OCI-LY7 (cell line): ENCODE results near the gene APOA1.

Experiments
- EZH2phosphoT487 ChIP-seq: fragments of 200-600 bp; sonication (generic); IDR thresholded peaks from 2 replicates; pipeline ENCODE4 v1.6.1; 2018; ENCODE audit warnings: low read depth, borderline replicate concordance, mild to moderate bottlenecking, mixed run types, antibody characterized with exemption, low read length, moderate library complexity, mixed read lengths
- TF ChIP-seq, protein P1 (sequence below): fragments of 200-600 bp; sonication (generic); conservative IDR thresholded peaks from 2 replicates; pipeline ENCODE4 v1.5.1; 2014; ENCODE audit warnings: mild to moderate bottlenecking, antibody characterized with exemption, low read length, moderate library complexity, mixed read lengths

DNA sequence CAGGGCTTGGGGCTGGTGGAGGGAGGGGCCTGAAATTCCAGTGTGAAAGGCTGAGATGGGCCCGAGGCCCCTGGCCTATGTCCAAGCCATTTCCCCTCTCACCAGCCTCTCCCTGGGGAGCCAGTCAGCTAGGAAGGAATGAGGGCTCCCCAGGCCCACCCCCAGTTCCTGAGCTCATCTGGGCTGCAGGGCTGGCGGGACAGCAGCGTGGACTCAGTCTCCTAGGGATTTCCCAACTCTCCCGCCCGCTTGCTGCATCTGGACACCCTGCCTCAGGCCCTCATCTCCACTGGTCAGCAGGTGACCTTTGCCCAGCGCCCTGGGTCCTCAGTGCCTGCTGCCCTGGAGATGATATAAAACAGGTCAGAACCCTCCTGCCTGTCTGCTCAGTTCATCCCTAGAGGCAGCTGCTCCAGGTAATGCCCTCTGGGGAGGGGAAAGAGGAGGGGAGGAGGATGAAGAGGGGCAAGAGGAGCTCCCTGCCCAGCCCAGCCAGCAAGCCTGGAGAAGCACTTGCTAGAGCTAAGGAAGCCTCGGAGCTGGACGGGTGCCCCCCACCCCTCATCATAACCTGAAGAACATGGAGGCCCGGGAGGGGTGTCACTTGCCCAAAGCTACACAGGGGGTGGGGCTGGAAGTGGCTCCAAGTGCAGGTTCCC lies 7.8 kb downstream of the APOA1 start, which contains the start of gene APOC3:
- TF ChIP-seq, protein P1, sequence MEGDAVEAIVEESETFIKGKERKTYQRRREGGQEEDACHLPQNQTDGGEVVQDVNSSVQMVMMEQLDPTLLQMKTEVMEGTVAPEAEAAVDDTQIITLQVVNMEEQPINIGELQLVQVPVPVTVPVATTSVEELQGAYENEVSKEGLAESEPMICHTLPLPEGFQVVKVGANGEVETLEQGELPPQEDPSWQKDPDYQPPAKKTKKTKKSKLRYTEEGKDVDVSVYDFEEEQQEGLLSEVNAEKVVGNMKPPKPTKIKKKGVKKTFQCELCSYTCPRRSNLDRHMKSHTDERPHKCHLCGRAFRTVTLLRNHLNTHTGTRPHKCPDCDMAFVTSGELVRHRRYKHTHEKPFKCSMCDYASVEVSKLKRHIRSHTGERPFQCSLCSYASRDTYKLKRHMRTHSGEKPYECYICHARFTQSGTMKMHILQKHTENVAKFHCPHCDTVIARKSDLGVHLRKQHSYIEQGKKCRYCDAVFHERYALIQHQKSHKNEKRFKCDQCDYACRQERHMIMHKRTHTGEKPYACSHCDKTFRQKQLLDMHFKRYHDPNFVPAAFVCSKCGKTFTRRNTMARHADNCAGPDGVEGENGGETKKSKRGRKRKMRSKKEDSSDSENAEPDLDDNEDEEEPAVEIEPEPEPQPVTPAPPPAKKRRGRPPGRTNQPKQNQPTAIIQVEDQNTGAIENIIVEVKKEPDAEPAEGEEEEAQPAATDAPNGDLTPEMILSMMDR, result no peak
- TF ChIP-seq EZH2phosphoT487, result no peak
